Measurements from ENCODE around the gene GRIK3. TPM values are rescaled to one million over a fixed set of nuclear protein-coding genes. Genes with fewer than 3 reads are reported as not detected.

Gene GRIK3
- total and polyA plus RNA-seq, 11 donors: 0.06 to 1.6 (median 0.29) TPM

GRCh38 chr1:36790191-36790590 is 244.1 kb downstream of the GRIK3 start:
- peaks cover 0 to 60% (median 10%) of the 10 kb centered on the region in 9 donors for H3K27me3 ChIP-seq
- TF ChIP-seq CTCF (IDR thresholded peaks at IDR 0.05) (no peak), POLR2A (IDR thresholded peaks at IDR 0.05) (no peak)
- WGBS, 4 donors: 43 to 46% (median 44%) methylated on average over 10 of the region's 10 CpGs

GRCh38 chr1:36789535-36789934 is 244.8 kb downstream of the GRIK3 start:
- Histone ChIP-seq H3K27ac (no peak overlapping the region), H3K27me3 (peaks cover 0 to 66% (median 10%) of the 10 kb centered on the region in 9 donors), H3K4me3 (no peak overlapping the region), H3K4me1 (no peaks in the 10 kb centered on the region), H3K36me3 (no peaks in the 10 kb centered on the region), H3K9me3 (no peaks in the 10 kb centered on the region)
- ATAC-seq (no peak), DNase-seq (no peak)
- TF ChIP-seq POLR2A (IDR thresholded peaks at IDR 0.05) (no peak), CTCF (IDR thresholded peaks at IDR 0.05) (no peak)
- intact Hi-C loops (cut with DNase I): no loop called here

More at GRCh38 chr1:36790191-36790590, 244.1 kb downstream of the GRIK3 start:
- intact Hi-C loops (cut with DNase I): no loop called here
- no peak overlapping the region for H3K27ac ChIP-seq
- no peak overlapping the region for H3K4me3 ChIP-seq
- H3K4me1 ChIP-seq: no peaks in the 10 kb centered on the region
- H3K9me3 ChIP-seq: no peaks in the 10 kb centered on the region
- no peaks in the 10 kb centered on the region for H3K36me3 ChIP-seq
- no peak for DNase-seq
- ATAC-seq: no peak

- Histone ChIP-seq H3K27me3 (peaks cover 0 to 83% (median 10%) of the 10 kb centered on the region in 9 donors), H3K9me3 (no peaks in the 10 kb centered on the region), H3K27ac (no peak overlapping the region), H3K4me3 (no peak overlapping the region), H3K4me1 (no peaks in the 10 kb centered on the region), H3K36me3 (no peaks in the 10 kb centered on the region)
- TF ChIP-seq POLR2A (IDR thresholded peaks at IDR 0.05): no peak
- ATAC-seq (no peak), DNase-seq (no peak)
- WGBS, 4 donors: 31 to 55% (median 50%) methylated on average over 12 of the region's 12 CpGs
- intact Hi-C loops (cut with DNase I): no loop called here
Measured at GRCh38 chr1:36787312-36787913, 246.9 kb downstream of the GRIK3 start.

- DNase-seq (no peak), ATAC-seq (no peak)
- 51 to 73% (median 56%) methylated on average over 5 of the region's 5 CpGs for WGBS, 4 donors
- Histone ChIP-seq H3K9me3 (no peaks in the 10 kb centered on the region), H3K27ac (no peak overlapping the region), H3K27me3 (peaks cover 0 to 78% (median 5%) of the 10 kb centered on the region in 9 donors), H3K4me3 (no peak overlapping the region), H3K4me1 (no peaks in the 10 kb centered on the region), H3K36me3 (no peaks in the 10 kb centered on the region)
- TF ChIP-seq POLR2A (IDR thresholded peaks at IDR 0.05) (no peak), CTCF (IDR thresholded peaks at IDR 0.05) (no peak)
- intact Hi-C loops (cut with DNase I): no loop called here
Measured at GRCh38 chr1:36786425-36786824, 247.9 kb downstream of the GRIK3 start.
